H9 (cell line): ENCODE results near the gene MBOAT2. TPM values are rescaled to one million over a fixed set of nuclear protein-coding genes. Genes with fewer than 3 reads are reported as not detected.

Experiments used
- DNase-seq: peaks from one replicate; pipeline ENCODE4 v3.0.0-alpha.2; 2017
- H2AFZ ChIP-seq: one replicate; pipeline ENCODE4 v1.6.1; 2013; ENCODE audit warnings: mild to moderate bottlenecking, low read length, control low read depth, moderate library complexity
- H2AK5ac ChIP-seq: 2 replicates; pipeline ENCODE4 v1.6.1; 2013; ENCODE audit warnings: low read length, control low read depth, mixed read lengths; ENCODE audit not compliant: insufficient read length
- H2BK120ac ChIP-seq: one replicate; pipeline ENCODE4 v1.6.1; 2013; ENCODE audit warnings: low read depth, mild to moderate bottlenecking, low read length, control low read depth, inconsistent platforms; ENCODE audit not compliant: poor library complexity, severe bottlenecking
- H2BK12ac ChIP-seq: 2 replicates; pipeline ENCODE4 v1.6.1; 2013; ENCODE audit warnings: low read length, control low read depth, mixed read lengths, low read depth; ENCODE audit not compliant: insufficient read length
- H2BK15ac ChIP-seq: 2 replicates; pipeline ENCODE4 v1.6.1; 2013; ENCODE audit warnings: low read depth, low read length, control low read depth
- H2BK20ac ChIP-seq: one replicate; pipeline ENCODE4 v1.6.1; 2013; ENCODE audit warnings: low read depth, mild to moderate bottlenecking, low read length, control low read depth, inconsistent platforms; ENCODE audit not compliant: poor library complexity, severe bottlenecking
- H2BK5ac ChIP-seq: 2 replicates; pipeline ENCODE4 v1.6.1; 2013; ENCODE audit warnings: low read length, control low read depth, mixed read lengths; ENCODE audit not compliant: insufficient read length
- H3K14ac ChIP-seq: 2 replicates; pipeline ENCODE4 v1.6.1; 2013; ENCODE audit warnings: low read length, control low read depth; ENCODE audit not compliant: insufficient read depth
- H3K18ac ChIP-seq: 2 replicates; pipeline ENCODE4 v1.6.1; 2013; ENCODE audit warnings: low read depth, mild to moderate bottlenecking, mixed read lengths, low read length, control low read depth; ENCODE audit not compliant: insufficient read length
- H3K23ac ChIP-seq: 2 replicates; pipeline ENCODE4 v1.6.1; 2013; ENCODE audit warnings: low read length, control low read depth, mixed read lengths, low read depth; ENCODE audit not compliant: insufficient read length
- H3K23me2 ChIP-seq: 2 replicates; pipeline ENCODE4 v1.6.1; 2013; ENCODE audit warnings: low read depth, mild to moderate bottlenecking, mixed read lengths, low read length, control low read depth; ENCODE audit not compliant: insufficient read length, poor library complexity, severe bottlenecking
- H3K27ac ChIP-seq: 2 replicates; pipeline ENCODE4 v1.5.1; 2013; ENCODE audit warnings: low read length, control low read depth, mixed read lengths, low read depth; ENCODE audit not compliant: insufficient read length
- H3K27me3 ChIP-seq: 2 replicates; pipeline ENCODE4 v1.6.1; 2013; ENCODE audit warnings: low read length, control low read depth, inconsistent platforms; ENCODE audit not compliant: insufficient read depth
- H3K4ac ChIP-seq: 2 replicates; pipeline ENCODE4 v1.6.1; 2013; ENCODE audit warnings: low read depth, mild to moderate bottlenecking, control low read depth, inconsistent platforms, low read length, moderate library complexity
- H3K4me1 ChIP-seq: 2 replicates; pipeline ENCODE4 v1.6.1; 2013; ENCODE audit warnings: low read length, control low read depth, inconsistent platforms; ENCODE audit not compliant: insufficient read depth
- H3K4me2 ChIP-seq: 2 replicates; pipeline ENCODE4 v1.6.1; 2013; ENCODE audit warnings: low read length, control low read depth, mixed read lengths; ENCODE audit not compliant: insufficient read length, insufficient read depth
- H3K56ac ChIP-seq: 2 replicates; pipeline ENCODE4 v1.6.1; 2013; ENCODE audit warnings: low read depth, mild to moderate bottlenecking, mixed read lengths, low read length, control low read depth; ENCODE audit not compliant: insufficient read length
- H3K79me1 ChIP-seq: 2 replicates; pipeline ENCODE4 v1.6.1; 2013; ENCODE audit warnings: low read depth, mild to moderate bottlenecking, moderate library complexity, low read length, control low read depth, inconsistent platforms; ENCODE audit not compliant: insufficient read depth, poor library complexity, severe bottlenecking
- H3K79me2 ChIP-seq: 2 replicates; pipeline ENCODE4 v1.6.1; 2013; ENCODE audit warnings: low read length, control low read depth, inconsistent platforms; ENCODE audit not compliant: insufficient read depth
- H3K9ac ChIP-seq: 2 replicates; pipeline ENCODE4 v1.6.1; 2013; ENCODE audit warnings: low read length, control low read depth, mixed read lengths; ENCODE audit not compliant: insufficient read length; ENCODE audit errors: extremely low read depth
- H3K9me3 ChIP-seq: one replicate; pipeline ENCODE4 v1.6.1; 2013; ENCODE audit warnings: low read depth, low read length, inconsistent platforms; ENCODE audit not compliant: control insufficient read depth
- H3T11ph ChIP-seq: one replicate; pipeline ENCODE4 v1.6.1; 2013; ENCODE audit warnings: mild to moderate bottlenecking, low read length, control low read depth, inconsistent platforms
- H4K20me1 ChIP-seq: one replicate; pipeline ENCODE4 v1.6.1; 2013; ENCODE audit not compliant: control insufficient read depth, insufficient read length, insufficient read depth
- H4K5ac ChIP-seq: 2 replicates; pipeline ENCODE4 v1.6.1; 2013; ENCODE audit warnings: low read depth, mild to moderate bottlenecking, mixed read lengths, low read length, control low read depth; ENCODE audit not compliant: insufficient read length
- H4K8ac ChIP-seq: replicated peaks from 2 replicates; pipeline ENCODE4 v1.6.1; 2013; ENCODE audit warnings: low read length, control low read depth, mixed read lengths, low read depth; ENCODE audit not compliant: insufficient read length
- H4K91ac ChIP-seq: 2 replicates; pipeline ENCODE4 v1.6.1; 2013; ENCODE audit warnings: low read depth, mild to moderate bottlenecking, moderate library complexity, mixed read lengths, low read length, control low read depth; ENCODE audit not compliant: insufficient read length
- H3K27ac Mint-ChIP-seq, 3 experiments: 2 replicates in 2 of 3; 3 replicates in 1 of 3; pipeline ENCODE4 v1.8.0; 2020 to 2021; ENCODE audit warnings: mixed read lengths in 3 of 3, mild to moderate bottlenecking in 1 of 3, moderate library complexity in 1 of 3
- H3K27me3 Mint-ChIP-seq: 2 replicates; pipeline ENCODE4 v1.8.0; 2021; ENCODE audit warnings: low read depth, mild to moderate bottlenecking, moderate library complexity, mixed read lengths
- H3K36me3 Mint-ChIP-seq, 3 experiments: 2 replicates in 2 of 3; 3 replicates in 1 of 3; pipeline ENCODE4 v1.8.0; 2020 to 2021; ENCODE audit warnings: low read depth in 3 of 3, mixed read lengths in 3 of 3; ENCODE audit not compliant: insufficient read depth in 1 of 3
- H3K4me1 Mint-ChIP-seq, 2 experiments: 2 replicates each; pipeline ENCODE4 v1.8.0; 2020; ENCODE audit warnings: mixed read lengths in 2 of 2
- H3K4me3 Mint-ChIP-seq, 2 experiments: 2 replicates in 1 of 2; 3 replicates in 1 of 2; pipeline ENCODE4 v1.8.0; 2020 to 2021; ENCODE audit warnings: mild to moderate bottlenecking in 2 of 2, mixed read lengths in 2 of 2, moderate library complexity in 1 of 2
- H3K9me3 Mint-ChIP-seq, 2 experiments: 2 replicates in 1 of 2; 3 replicates in 1 of 2; pipeline ENCODE4 v1.8.0; 2020; ENCODE audit warnings: mild to moderate bottlenecking in 2 of 2, mixed read lengths in 2 of 2, moderate library complexity in 1 of 2
- CTCF ChIP-seq: fragments of 200-600 bp; sonication (generic); conservative IDR thresholded peaks from 3 replicates; pipeline ENCODE4 v1.8.0; 2021; ENCODE audit warnings: antibody characterized with exemption, mild to moderate bottlenecking
- WGBS: extraction: QIAGEN DNeasy Blood & Tissue Kit; methylation state at CpG from one replicate; pipeline ENCODE4 v1.1.7; 2013; ENCODE audit warnings: missing lambda C conversion rate, low lambda C conversion rate, mixed read lengths; ENCODE audit not compliant: insufficient read length; ENCODE audit errors: extremely low coverage; 5-methylcytosine and 5-hydroxymethylcytosine counted together
- total RNA-seq: library from RNA; stranded (reverse); gene quantifications from 2 replicates; pipeline ENCODE4 v1.2.1, GENCODE V29; 2021

The MBOAT2 gene
- total RNA-seq, 1 experiment from 2014 or later = 20.2 TPM

- no peak overlapping the region for H3K4me2 ChIP-seq
- no peak overlapping the region for H3K27ac Mint-ChIP-seq
Observed at GRCh38 chr2:8831516-8831915, 172.0 kb downstream of the MBOAT2 start.

More at GRCh38 chr2:8831516-8831915, 172.0 kb downstream of the MBOAT2 start:
- Mint-ChIP-seq H3K4me1 (peaks cover 16 to 19% of the 10 kb centered on the region in 2 experiments), H3K4me3 (no peak overlapping the region), H3K36me3 (peaks cover 0 to 2% (median 0%) of the 10 kb centered on the region in 3 experiments; a peak in 1 of 7 replicates), H3K27me3 (no peaks in the 10 kb centered on the region), H3K9me3 (no peaks in the 10 kb centered on the region)
- no peak for TF ChIP-seq CTCF
- Histone ChIP-seq H2BK20ac (no peak overlapping the region), H3K27me3 (no peaks in the 10 kb centered on the region), H3K14ac (no peak overlapping the region), H4K5ac (no peak overlapping the region), H3K9me3 (no peaks in the 10 kb centered on the region), H3K79me2 (peaks cover 2% of the 10 kb centered on the region; the same call in 1 of the 2 replicates), H4K20me1 (no peaks in the 10 kb centered on the region), H3K18ac (no peak overlapping the region), H3K9ac (no peak overlapping the region), H3K56ac (no peak overlapping the region), H2BK120ac (no peak overlapping the region), H4K8ac (no peak overlapping the region), H2BK15ac (no peak overlapping the region), H2BK12ac (no peak overlapping the region), H2AK5ac (no peak overlapping the region), H3K23me2 (peaks cover under 1% of the 10 kb centered on the region), H3K79me1 (no peaks in the 10 kb centered on the region), H3K23ac (no peak overlapping the region), H3T11ph (no peak overlapping the region), H2AFZ (no peak overlapping the region), H3K27ac (no peak overlapping the region), H2BK5ac (no peak overlapping the region), H3K4me1 (no peaks in the 10 kb centered on the region; the same call in 1 of the 2 replicates), H4K91ac (no peak overlapping the region), H3K4ac (no peak overlapping the region)
- WGBS = no CpG with 5 or more reads among the region's 2 CpGs
- no peak for DNase-seq
